Measurements from ENCODE around the gene NXNL1. TPM values are rescaled to one million over a fixed set of nuclear protein-coding genes. Genes with fewer than 3 reads are reported as not detected.

Gene NXNL1
- total and polyA plus RNA-seq, 2 of the 8 experiments (the other 6 are each of a cell fraction or from before 2014, with no cell fraction given), result not detected

GRCh38 chr19:17435218-17435617 lies 25.5 kb downstream of the NXNL1 start (continued):
- no peak for TF ChIP-seq CHD2 (IDR thresholded peaks at IDR 0.05; ENCODE audit: low read length)
- no peak for TF ChIP-seq SAP30 (IDR thresholded peaks at IDR 0.05; ENCODE audit: insufficient read depth, insufficient replicate concordance, low read length)

Data from H1 (cell line).